ENCODE data around the gene NHSL1. TPM values are rescaled to one million over a fixed set of nuclear protein-coding genes. Genes with fewer than 3 reads are reported as not detected.

Gene NHSL1
- total and polyA plus RNA-seq, 7 experiments from 2014 or later, result 0.05 to 1.2 (median 0.47) TPM; not detected in 1

GRCh38 chr6:138485005-138485545 is 14.2 kb downstream of the NHSL1 start:
- ChIA-PET POLR2A (no interaction called here), CTCF (no interaction called here)
- no peaks in the 10 kb centered on the region for H3K4me1 ChIP-seq (ENCODE audit: control insufficient read depth in 2 of 2, insufficient read depth in 2 of 2, low read length in 2 of 2)
- Mint-ChIP-seq H3K4me1 (peaks cover 0 to 6% (median 0%) of the 10 kb centered on the region in 7 donors), H3K36me3 (no peaks in the 10 kb centered on the region), H3K4me3 (no peak overlapping the region), H3K9me3 (no peaks in the 10 kb centered on the region), H3K27me3 (peaks cover 8 to 19% (median 9%) of the 10 kb centered on the region in 5 donors), H3K27ac (no peak overlapping the region)
- no peaks in the 10 kb centered on the region for H3K36me3 ChIP-seq (ENCODE audit: control insufficient read depth in 2 of 3, insufficient read depth in 3 of 3, low read length in 3 of 3)
- intact Hi-C loops (cut with micrococcal nuclease), result no loop called here
- H3K27ac ChIP-seq (ENCODE audit: low read depth, low read length), result no peak overlapping the region
- no peak overlapping the region for H3K4me3 ChIP-seq (ENCODE audit: low read length)
- no peaks in the 10 kb centered on the region for H3K27me3 ChIP-seq (ENCODE audit: control insufficient read depth in 2 of 2, insufficient read depth in 2 of 2, low read length in 2 of 2)
- no peak for ATAC-seq
- DNase-seq, result no peak
- H3K9me3 ChIP-seq (ENCODE audit: control insufficient read depth in 2 of 3, low read length in 3 of 3), result no peaks in the 10 kb centered on the region

DNA sequence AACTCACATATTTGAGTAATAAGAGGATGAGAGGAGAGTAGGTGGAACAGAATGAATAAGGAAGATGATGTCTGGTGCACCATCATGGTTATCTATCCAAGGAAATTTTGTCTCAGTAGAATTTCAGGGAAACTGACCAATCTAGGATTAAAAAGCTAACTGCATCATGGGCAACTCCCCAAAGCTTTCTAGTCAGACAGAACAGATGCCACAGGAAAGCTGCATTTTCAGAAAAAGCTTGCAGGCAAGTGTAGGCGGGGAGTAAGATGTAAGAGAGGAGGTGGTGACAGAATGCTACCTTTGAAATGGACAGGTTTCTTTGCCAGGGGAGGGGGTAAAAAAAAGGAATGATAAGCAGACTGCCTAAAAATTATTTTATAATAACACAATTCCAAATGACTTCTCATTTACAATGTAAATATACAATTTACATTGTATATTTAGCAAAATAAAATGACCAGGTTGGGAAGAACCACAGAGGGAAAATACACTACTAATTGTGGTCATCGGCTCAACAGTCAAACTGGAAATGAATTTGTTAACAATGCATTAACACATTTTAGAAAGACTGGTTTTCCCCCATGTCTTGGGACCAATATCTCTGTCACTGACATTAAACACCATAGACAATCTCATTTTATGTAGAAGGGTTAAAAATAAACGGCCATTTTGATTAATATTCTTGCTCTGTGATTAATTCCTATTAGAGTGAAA is 15.1 kb downstream of the NHSL1 start:
- Mint-ChIP-seq H3K27me3 (peaks cover 8 to 23% (median 9%) of the 10 kb centered on the region in 5 donors), H3K4me1 (peaks cover 0 to 6% (median 0%) of the 10 kb centered on the region in 7 donors), H3K36me3 (no peaks in the 10 kb centered on the region), H3K9me3 (no peaks in the 10 kb centered on the region), H3K4me3 (no peak overlapping the region), H3K27ac (no peak overlapping the region)
- DNase-seq, result no peak
- Histone ChIP-seq H3K27ac (ENCODE audit: low read depth, low read length) (no peak overlapping the region), H3K4me3 (ENCODE audit: low read length) (no peak overlapping the region), H3K4me1 (ENCODE audit: control insufficient read depth in 2 of 2, insufficient read depth in 2 of 2, low read length in 2 of 2) (no peaks in the 10 kb centered on the region), H3K27me3 (ENCODE audit: control insufficient read depth in 2 of 2, insufficient read depth in 2 of 2, low read length in 2 of 2) (no peaks in the 10 kb centered on the region), H3K9me3 (ENCODE audit: control insufficient read depth in 2 of 3, low read length in 3 of 3) (no peaks in the 10 kb centered on the region), H3K36me3 (ENCODE audit: control insufficient read depth in 2 of 3, insufficient read depth in 3 of 3, low read length in 3 of 3) (no peaks in the 10 kb centered on the region)
- ChIA-PET POLR2A (no interaction called here), CTCF (no interaction called here)
- ATAC-seq, result no peak
- intact Hi-C loops (cut with micrococcal nuclease), result no loop called here

- intact Hi-C loops (cut with micrococcal nuclease), result no loop called here
- no peak for ATAC-seq
- no peak overlapping the region for H3K4me3 Mint-ChIP-seq
- peak overlapping the region in 1 of 9 donors; percentile 42 for H3K27ac Mint-ChIP-seq
- H3K36me3 ChIP-seq (ENCODE audit: control insufficient read depth in 2 of 3, insufficient read depth in 3 of 3, low read length in 3 of 3), result no peaks in the 10 kb centered on the region
- peaks cover 8 to 23% (median 11%) of the 10 kb centered on the region in 5 donors for H3K27me3 Mint-ChIP-seq
- no peaks in the 10 kb centered on the region for H3K36me3 Mint-ChIP-seq
- DNase-seq, result no peak
- no peaks in the 10 kb centered on the region for H3K9me3 ChIP-seq (ENCODE audit: control insufficient read depth in 2 of 3, low read length in 3 of 3)
- no peaks in the 10 kb centered on the region for H3K27me3 ChIP-seq (ENCODE audit: control insufficient read depth in 2 of 2, insufficient read depth in 2 of 2, low read length in 2 of 2)
- peaks cover 0 to 6% (median 0%) of the 10 kb centered on the region in 7 donors for H3K4me1 Mint-ChIP-seq
- H3K27ac ChIP-seq (ENCODE audit: low read depth, low read length), result no peak overlapping the region
- ChIA-PET POLR2A (no interaction called here), CTCF (interaction anchor here (0.9 kb wide), 1 partner anchor 26 kb away, joined by 3 read pairs; no protein-coding TSS in a partner anchor)
- H3K9me3 Mint-ChIP-seq, result no peaks in the 10 kb centered on the region
- no peak overlapping the region for H3K4me3 ChIP-seq (ENCODE audit: low read length)
- H3K4me1 ChIP-seq (ENCODE audit: control insufficient read depth in 2 of 2, insufficient read depth in 2 of 2, low read length in 2 of 2), result no peaks in the 10 kb centered on the region
These were observed 16.5 kb downstream of the NHSL1 start for GRCh38 chr6:138482816-138483215.

GRCh38 chr6:138480279-138480949 is 18.9 kb downstream of the NHSL1 start:
- Histone ChIP-seq H3K27me3 (ENCODE audit: control insufficient read depth in 2 of 2, insufficient read depth in 2 of 2, low read length in 2 of 2) (no peaks in the 10 kb centered on the region), H3K36me3 (ENCODE audit: control insufficient read depth in 2 of 3, insufficient read depth in 3 of 3, low read length in 3 of 3) (no peaks in the 10 kb centered on the region), H3K4me1 (ENCODE audit: control insufficient read depth in 2 of 2, insufficient read depth in 2 of 2, low read length in 2 of 2) (no peaks in the 10 kb centered on the region), H3K4me3 (ENCODE audit: low read length) (no peak overlapping the region), H3K27ac (ENCODE audit: low read depth, low read length) (no peak overlapping the region), H3K9me3 (ENCODE audit: control insufficient read depth in 2 of 3, low read length in 3 of 3) (no peaks in the 10 kb centered on the region)
- H3K9me3 Mint-ChIP-seq, result no peaks in the 10 kb centered on the region
- H3K4me1 Mint-ChIP-seq, result no peaks in the 10 kb centered on the region
- H3K27ac Mint-ChIP-seq, result no peak overlapping the region
- H3K27me3 Mint-ChIP-seq, result peaks cover 3 to 8% (median 6%) of the 10 kb centered on the region in 5 donors
- intact Hi-C loops (cut with micrococcal nuclease), result no loop called here
- DNase-seq, result no peak
- no peaks in the 10 kb centered on the region for H3K36me3 Mint-ChIP-seq
- no peak for ATAC-seq
- no peak overlapping the region for H3K4me3 Mint-ChIP-seq
- ChIA-PET POLR2A (interaction anchor here (0.9 kb wide), 1 partner anchor 53 kb away, joined by 5 read pairs; no protein-coding TSS in a partner anchor), CTCF (no interaction called here)

GRCh38 chr6:138477913-138478539 is 21.3 kb downstream of the NHSL1 start:
- no peaks in the 10 kb centered on the region for H3K4me1 Mint-ChIP-seq
- H3K27ac ChIP-seq (ENCODE audit: low read depth, low read length), result no peak overlapping the region
- H3K4me3 ChIP-seq (ENCODE audit: low read length), result no peak overlapping the region
- DNase-seq, result no peak
- no peak overlapping the region for H3K27ac Mint-ChIP-seq
- H3K4me1 ChIP-seq (ENCODE audit: control insufficient read depth in 2 of 2, insufficient read depth in 2 of 2, low read length in 2 of 2), result no peaks in the 10 kb centered on the region
- H3K36me3 Mint-ChIP-seq, result no peaks in the 10 kb centered on the region
- no peak for ATAC-seq
- H3K4me3 Mint-ChIP-seq, result no peak overlapping the region
- peaks cover 0 to 7% (median 5%) of the 10 kb centered on the region in 5 donors for H3K27me3 Mint-ChIP-seq
- no peaks in the 10 kb centered on the region for H3K9me3 ChIP-seq (ENCODE audit: control insufficient read depth in 2 of 3, low read length in 3 of 3)
- intact Hi-C loops (cut with micrococcal nuclease), result no loop called here
- H3K36me3 ChIP-seq (ENCODE audit: control insufficient read depth in 2 of 3, insufficient read depth in 3 of 3, low read length in 3 of 3), result no peaks in the 10 kb centered on the region
- POLR2A ChIA-PET, result interaction anchor here (1.5 kb wide), 1 partner anchor 22 kb away, joined by 4 read pairs; no protein-coding TSS in a partner anchor
- no peaks in the 10 kb centered on the region for H3K9me3 Mint-ChIP-seq
- no peaks in the 10 kb centered on the region for H3K27me3 ChIP-seq (ENCODE audit: control insufficient read depth in 2 of 2, insufficient read depth in 2 of 2, low read length in 2 of 2)
- CTCF ChIA-PET, result interaction anchor here (1.4 kb wide), 1 partner anchor 41 kb away, joined by 4 read pairs; no protein-coding TSS in a partner anchor

- no peaks in the 10 kb centered on the region for H3K4me1 Mint-ChIP-seq
- no peak overlapping the region for H3K4me3 ChIP-seq (ENCODE audit: low read length)
- peaks cover 0 to 8% (median 5%) of the 10 kb centered on the region in 5 donors for H3K27me3 Mint-ChIP-seq
- no peaks in the 10 kb centered on the region for H3K9me3 ChIP-seq (ENCODE audit: control insufficient read depth in 2 of 3, low read length in 3 of 3)
- DNase-seq, result no peak
- intact Hi-C loops (cut with micrococcal nuclease), result no loop called here
- no peak overlapping the region for H3K4me3 Mint-ChIP-seq
- H3K36me3 Mint-ChIP-seq, result no peaks in the 10 kb centered on the region
- no peak overlapping the region for H3K27ac Mint-ChIP-seq
- ChIA-PET CTCF (interaction anchor here (1.2 kb wide), 1 partner anchor 49 kb away, joined by 3 read pairs; no protein-coding TSS in a partner anchor), POLR2A (no interaction called here)
- no peaks in the 10 kb centered on the region for H3K4me1 ChIP-seq (ENCODE audit: control insufficient read depth in 2 of 2, insufficient read depth in 2 of 2, low read length in 2 of 2)
- no peak overlapping the region for H3K27ac ChIP-seq (ENCODE audit: low read depth, low read length)
- ATAC-seq, result no peak
- H3K9me3 Mint-ChIP-seq, result no peaks in the 10 kb centered on the region
- H3K27me3 ChIP-seq (ENCODE audit: control insufficient read depth in 2 of 2, insufficient read depth in 2 of 2, low read length in 2 of 2), result no peaks in the 10 kb centered on the region
- no peaks in the 10 kb centered on the region for H3K36me3 ChIP-seq (ENCODE audit: control insufficient read depth in 2 of 3, insufficient read depth in 3 of 3, low read length in 3 of 3)
These were observed 23.2 kb downstream of the NHSL1 start for GRCh38 chr6:138476116-138476515.
